SW 1271 (cell line): ENCODE measurements around the gene RUNX1.

Source experiments
- DNase-seq, 2 experiments: peaks; one replicate each; lab custom pipeline; 2025; lab: John Stamatoyannopoulos, UW

The RUNX1 gene

DNA sequence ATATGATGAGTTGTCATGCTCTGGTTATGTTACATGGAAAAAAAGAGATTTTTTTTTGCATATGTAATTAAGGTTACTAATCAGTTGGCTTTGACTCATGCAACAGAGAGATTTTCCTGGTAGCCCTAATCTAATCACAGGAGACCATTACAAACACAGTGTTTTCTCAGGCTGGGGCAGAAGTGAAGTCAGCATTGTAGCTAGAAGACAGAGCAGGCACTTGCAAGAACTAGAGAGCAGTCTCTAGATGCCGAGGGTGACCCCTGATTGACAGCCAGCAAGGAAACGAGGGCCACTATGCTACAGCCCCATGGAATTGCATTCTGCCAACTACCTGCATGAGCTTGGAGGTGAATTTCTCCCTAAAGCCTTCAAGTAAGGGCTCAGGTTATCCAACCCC lies 151.3 kb downstream of the RUNX1 start:
- DNase-seq: no peak

DNA sequence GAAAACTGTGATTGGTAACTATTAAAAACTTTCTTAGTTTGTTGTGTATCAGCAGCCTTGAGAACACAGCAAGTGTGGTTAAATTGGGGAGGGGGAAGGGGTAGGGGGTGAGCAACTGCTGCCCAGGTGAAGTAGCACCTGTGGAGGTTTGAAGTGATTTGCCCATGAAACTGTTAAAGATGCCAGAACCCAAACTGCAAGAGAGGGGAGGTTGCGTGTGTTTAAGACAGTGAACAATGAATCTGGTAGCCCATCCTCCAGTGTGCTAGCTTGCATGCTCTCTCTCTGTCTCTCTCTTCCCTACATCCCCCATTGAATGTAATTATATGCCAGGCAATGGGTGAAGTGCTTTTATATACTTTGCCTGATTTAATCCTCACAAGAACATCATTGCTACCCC lies 154.7 kb downstream of the RUNX1 start:
- DNase-seq: no peak

DNA sequence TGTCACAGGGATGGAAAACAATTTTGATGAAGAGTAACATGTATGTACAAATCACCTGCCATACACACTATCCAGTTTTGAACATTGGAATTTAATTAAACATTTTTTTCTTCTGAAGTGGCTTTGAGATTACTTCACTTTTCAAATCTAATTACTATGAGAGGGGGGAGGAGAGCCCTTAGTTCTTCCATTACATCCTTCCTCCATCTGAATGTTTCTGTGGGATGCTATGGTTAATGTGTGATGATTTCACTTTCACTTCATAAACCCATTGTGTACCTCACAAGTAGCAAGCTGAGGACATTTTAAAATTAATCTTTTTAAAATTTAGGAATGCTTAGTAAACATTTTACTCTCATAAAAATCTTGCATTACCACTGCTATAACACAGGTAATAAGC lies 156.9 kb downstream of the RUNX1 start:
- DNase-seq: no peak

DNA sequence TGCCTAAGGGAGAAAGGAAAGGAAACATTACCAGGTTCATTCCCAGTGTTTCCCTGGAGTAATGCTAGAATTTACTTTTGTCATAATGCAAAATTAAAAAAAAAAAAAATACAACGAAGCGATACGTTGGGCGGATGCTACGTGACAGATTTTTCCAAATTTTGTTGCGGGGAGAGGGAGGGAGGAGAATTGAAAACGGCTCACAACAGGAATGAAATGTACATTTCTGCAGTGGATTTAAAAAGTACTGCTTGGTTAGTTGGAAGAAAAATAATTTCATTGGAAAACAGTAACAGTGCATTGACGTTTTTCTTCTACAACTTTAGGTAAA lies 157.5 kb downstream of the RUNX1 start:
- no peak for DNase-seq

DNA sequence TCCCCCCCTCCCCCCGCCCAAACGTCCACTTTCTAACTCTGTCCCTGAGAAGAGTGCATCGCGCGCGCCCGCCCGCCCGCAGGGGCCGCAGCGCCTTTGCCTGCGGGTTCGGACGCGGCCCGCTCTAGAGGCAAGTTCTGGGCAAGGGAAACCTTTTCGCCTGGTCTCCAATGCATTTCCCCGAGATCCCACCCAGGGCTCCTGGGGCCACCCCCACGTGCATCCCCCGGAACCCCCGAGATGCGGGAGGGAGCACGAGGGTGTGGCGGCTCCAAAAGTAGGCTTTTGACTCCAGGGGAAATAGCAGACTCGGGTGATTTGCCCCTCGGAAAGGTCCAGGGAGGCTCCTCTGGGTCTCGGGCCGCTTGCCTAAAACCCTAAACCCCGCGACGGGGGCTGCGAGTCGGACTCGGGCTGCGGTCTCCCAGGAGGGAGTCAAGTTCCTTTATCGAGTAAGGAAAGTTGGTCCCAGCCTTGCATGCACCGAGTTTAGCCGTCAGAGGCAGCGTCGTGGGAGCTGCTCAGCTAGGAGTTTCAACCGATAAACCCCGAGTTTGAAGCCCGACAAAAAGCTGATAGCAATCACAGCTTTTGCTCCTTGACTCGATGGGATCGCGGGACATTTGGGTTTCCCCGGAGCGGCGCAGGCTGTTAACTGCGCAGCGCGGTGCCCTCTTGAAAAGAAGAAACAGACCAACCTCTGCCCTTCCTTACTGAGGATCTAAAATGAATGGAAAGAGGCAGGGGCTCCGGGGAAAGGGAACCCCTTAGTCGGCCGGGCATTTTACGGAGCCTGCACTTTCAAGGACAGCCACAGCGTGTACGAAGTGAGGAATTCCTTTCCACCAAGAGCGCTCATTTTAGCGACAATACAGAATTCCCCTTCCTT lies 158.1 kb downstream of the RUNX1 start:
- DNase-seq: no peak

DNA sequence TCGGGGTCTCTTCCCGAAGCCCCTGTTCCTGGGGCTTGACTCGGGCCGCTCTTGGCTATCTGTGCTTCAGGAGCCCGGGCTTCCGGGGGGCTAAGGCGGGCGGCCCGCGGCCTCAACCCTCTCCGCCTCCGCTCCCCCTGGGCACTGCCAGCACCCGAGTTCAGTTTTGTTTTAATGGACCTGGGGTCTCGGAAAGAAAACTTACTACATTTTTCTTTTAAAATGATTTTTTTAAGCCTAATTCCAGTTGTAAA lies 158.7 kb downstream of the RUNX1 start:
- DNase-seq: no peak

DNA sequence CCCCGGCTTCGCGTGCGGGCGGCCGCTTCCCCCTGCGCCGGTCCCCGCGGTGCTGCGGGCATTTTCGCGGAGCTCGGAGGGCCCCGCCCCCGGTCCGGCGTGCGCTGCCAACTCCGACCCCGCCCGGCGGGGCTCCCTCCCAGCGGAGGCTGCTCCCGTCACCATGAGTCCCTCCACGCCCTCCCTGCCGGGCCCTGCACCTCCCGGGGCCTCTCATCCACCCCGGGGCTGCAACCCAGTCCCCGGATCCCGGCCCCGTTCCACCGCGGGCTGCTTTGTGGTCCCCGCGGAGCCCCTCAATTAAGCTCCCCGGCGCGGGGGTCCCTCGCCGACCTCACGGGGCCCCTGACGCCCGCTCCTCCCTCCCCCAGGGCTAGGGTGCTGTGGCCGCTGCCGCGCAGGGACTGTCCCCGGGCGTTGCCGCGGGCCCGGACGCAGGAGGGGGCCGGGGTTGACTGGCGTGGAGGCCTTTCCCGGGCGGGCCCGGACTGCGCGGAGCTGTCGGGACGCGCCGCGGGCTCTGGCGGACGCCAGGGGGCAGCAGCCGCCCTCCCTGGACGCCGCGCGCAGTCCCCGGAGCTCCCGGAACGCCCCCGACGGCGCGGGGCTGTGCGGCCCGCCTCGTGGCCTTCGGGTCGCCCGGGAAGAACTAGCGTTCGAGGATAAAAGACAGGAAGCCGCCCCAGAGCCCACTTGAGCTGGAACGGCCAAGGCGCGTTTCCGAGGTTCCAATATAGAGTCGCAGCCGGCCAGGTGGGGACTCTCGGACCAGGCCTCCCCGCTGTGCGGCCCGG lies 159.2 kb downstream of the RUNX1 start:
- peak in 1 of 2 experiments; percentile 34 for DNase-seq

DNA sequence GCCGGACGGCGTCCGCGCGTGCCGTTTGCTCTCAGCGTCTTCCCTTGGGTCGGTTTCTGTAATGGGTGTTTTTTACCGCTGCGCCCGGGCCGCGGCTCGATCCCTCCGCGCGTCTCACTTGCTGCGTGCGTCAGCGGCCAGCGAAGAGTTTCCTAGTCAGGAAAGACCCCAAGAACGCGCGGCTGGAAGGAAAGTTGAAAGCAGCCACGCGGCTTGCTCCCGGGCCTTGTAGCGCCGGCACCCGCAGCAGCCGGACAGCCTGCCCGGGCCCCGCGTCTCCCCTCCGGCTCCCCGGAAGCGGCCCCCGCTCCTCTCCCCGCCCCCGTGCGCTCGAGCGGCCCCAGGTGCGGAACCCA lies 159.8 kb downstream of the RUNX1 start:
- peak in 1 of 2 experiments; percentile 20 for DNase-seq

DNA sequence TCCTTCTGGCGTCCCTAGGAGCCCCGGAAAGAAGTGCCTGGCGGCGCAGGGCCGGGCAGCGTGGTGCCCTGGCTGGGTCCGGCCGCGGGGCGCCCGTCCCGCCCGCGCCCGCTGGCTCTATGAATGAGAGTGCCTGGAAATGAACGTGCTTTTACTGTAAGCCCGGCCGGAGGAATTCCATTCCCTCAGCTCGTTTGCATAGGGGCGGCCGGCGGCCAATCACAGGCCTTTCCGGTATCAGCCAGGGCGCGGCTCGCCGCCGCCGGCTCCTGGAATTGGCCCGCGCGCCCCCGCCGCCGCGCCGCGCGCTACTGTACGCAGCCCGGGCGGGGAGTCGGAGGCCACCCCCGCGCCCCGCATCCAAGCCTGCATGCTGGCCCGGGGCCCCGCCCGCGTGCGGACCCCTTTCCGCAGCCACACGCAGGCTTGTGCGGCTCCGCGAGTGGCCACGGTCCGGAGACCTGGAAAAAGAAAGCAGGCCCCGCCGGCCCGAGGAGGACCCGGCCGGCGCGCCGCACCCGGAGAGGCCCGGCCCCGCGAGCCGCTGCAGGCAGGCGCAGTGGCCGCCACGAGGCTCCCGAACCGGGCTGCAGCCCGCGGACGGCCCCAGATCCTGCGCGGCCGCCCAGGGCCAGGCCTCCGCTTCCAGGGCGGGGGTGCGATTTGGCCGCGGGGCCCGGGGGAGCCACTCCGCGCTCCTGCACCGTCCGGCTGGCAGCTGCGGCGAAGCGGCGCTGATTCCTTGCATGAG lies 160.4 kb downstream of the RUNX1 start:
- DNase-seq: peak; percentile 59 to 81

DNA sequence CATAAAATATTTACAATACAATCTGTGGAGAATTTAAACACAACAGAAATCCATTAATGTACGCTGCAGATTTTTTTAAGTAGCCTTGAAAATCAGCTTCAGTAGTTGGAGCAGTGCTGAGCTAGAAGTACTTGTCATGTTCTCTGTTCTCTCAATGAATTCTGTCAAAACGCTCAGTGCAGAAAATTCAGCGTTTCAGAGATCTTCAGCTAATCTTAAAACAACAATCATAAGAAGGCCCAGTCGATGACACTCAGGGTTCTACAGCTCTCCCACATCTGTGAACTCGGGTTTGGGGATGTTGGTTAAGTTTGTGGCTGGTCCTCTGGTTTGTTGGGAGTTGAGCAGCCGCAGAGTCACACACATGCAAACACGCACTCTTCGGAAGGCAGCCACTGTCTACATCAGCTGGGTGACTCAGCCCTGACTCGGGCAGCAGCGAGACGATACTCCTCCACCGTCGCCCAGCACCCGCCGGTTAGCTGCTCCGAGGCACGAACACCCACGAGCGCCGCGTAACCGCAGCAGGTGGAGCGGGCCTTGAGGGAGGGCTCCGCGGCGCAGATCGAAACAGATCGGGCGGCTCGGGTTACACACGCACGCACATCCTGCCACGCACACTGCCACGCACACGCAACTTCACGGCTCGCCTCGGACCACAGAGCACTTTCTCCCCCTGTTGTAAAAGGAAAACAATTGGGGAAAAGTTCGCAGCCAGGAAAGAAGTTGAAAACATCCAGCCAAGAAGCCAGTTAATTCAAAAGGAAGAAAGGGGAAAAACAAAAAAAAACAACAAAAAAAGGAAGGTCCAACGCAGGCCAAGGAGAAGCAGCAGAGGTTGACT lies 161.2 kb downstream of the RUNX1 start:
- DNase-seq: peak; percentile 30 to 60

DNA sequence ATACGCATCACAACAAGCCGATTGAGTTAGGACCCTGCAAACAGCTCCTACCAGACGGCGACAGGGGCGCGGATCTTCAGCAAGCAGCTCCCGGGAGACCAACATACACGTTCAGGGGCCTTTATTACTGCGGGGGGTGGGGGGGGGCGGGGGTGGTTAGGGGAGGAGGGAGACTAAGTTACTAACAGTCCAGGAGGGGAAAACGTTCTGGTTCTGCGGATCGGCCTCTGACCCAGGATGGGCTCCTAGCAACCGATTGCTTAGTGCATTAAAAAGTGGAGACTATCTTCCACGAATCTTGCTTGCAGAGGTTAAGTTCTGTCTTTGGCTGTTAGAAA lies 162.0 kb downstream of the RUNX1 start:
- DNase-seq: peak in 1 of 2 experiments; percentile 41

DNA sequence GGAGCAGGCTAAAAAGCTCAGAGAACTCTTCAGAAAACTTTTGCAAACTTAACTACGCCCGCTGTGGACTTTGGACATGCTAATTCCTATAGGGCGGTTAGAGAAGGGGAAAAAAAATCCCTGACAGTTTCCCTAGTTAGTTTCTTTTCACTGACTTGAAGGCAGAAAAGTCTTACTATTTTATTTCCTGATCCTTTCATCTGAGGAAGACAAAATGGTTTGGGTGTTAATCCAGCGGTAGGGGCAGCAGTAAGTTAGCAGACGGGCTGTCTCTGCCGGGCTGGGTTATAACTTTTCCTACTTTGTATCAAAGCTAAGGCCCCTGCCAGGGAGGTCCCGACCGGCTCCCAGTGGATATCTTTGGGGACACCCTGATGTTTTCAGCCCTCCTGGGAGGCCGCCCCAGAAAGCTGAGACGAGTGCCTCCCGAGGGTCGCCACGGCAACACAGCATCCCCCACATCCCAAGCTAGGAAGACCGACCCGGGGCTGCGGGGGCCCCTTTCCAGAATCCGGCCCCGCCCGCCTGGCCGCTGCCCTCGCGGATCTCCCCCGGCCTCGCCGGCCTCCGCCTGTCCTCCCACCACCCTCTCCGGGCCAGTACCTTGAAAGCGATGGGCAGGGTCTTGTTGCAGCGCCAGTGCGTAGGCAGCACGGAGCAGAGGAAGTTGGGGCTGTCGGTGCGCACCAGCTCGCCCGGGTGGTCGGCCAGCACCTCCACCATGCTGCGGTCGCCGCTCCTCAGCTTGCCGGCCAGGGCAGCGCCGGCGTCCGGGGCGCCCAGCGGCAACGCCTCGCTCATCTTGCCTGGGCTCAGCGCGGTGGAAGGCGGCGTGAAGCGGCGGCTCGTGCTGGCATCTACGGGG lies 162.6 kb downstream of the RUNX1 start:
- no peak for DNase-seq

DNA sequence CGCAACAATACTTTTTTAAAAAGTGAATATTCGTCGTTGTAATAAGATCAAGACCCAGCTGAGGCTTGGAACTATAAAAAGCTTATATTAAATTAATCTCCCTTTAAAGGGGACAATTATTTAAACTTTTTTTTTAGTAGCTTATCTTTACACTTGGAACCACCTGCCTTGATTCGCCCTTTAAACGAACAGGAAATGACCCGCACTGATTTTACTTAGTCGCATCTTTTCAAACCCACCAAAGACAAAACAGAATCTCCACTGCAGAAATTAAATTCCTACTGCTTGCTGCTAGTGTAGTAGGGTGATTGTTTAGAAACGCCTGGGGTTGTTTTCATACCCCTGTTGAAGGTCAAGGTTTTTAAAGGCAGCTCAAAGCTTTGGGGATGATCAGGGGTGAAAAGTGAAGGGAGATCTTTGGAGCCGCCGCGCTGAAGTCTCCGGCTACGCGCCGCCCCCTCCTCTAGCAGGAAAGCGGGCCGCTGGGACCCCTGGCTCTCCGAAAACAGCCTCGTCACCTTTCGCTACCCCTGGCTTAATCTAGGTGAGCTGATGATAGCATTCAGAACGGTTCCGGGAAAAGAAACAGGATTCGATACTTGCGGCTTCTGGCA lies 163.4 kb downstream of the RUNX1 start:
- DNase-seq: peak in 1 of 2 experiments; percentile 32

DNA sequence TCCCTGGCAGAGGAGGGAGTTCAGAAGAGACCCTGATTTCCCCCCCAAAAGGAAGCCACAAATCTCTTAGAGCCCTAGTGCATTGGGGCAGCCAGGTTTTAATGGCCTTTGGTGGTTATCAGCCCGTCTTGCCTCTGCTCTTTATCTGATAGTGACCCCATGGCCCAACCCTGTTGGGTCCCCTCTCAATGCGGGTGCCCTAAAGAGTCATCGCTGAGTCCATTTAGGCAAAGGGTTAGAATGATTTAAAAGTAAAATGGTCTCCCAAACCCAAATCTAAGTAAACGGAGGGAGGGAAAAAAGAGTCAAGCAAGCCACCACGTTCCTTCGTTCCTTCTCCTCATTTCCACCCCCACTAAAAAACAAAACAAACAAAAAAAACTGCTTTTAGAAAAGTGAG lies 164.0 kb downstream of the RUNX1 start:
- peak in 1 of 2 experiments; percentile 20 for DNase-seq

DNA sequence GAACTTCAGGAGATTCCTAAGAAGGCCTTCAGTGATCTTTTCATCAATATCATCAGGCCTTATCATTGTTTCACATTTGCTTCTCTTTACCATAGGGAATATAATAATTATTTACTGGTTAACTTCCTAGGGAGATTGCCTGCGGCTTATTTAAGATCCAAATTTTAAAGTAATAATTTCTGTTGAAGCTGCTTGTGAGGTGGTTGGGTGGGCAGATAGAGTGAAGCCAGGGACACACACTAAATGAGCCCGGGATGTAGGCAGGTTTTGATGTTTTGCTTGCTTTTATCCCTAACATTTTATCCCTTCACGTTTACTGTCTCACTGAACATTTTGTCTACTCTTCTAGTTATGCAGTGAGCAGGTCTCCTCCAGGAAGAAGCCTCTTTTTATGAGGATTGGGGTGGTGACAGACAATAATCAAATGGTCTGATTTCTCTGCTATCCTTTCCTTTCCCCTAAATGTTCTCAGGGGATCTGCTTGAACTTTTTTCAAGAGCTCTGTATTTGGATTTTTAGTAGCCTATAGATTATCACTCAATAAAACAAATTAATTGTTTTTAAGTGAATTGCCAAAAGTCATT lies 164.7 kb downstream of the RUNX1 start:
- peak in 1 of 2 experiments; percentile 18 for DNase-seq

DNA sequence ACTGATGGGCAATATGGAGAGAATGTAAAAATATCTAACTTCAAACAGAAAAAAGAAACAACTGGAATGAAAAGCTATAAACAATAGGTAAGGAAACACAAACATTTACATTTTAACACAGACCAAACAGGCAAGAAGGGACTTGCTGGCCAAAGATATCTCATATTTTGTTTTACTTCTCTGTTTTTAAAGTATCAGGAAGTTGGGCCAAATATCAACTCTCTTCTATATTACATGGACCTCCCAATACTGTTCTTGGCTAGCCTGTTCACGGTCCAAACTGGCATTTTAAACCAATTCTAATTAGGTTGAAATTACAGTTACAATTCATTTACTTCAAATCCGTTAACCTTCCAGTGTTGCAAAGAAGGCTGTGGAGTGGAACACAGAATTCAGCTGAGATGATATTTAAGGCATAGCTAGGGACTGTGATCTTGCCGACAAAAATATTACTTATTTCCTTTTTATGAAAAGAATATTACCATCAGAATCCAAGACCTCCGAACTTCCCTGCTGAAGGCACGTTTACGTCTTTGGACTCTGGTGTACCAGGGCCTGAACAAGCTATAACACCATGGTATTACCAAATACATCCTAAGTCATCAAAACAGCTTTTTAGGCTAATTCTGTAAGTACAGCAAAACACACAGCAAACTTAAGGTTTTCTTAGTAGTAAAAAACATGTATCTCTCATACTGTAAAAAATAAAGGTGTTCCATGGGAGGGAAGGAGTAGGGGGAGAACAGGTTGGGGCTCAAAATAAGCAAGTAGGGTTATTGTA lies 165.4 kb downstream of the RUNX1 start:
- DNase-seq: peak in 1 of 2 experiments; percentile 26

DNA sequence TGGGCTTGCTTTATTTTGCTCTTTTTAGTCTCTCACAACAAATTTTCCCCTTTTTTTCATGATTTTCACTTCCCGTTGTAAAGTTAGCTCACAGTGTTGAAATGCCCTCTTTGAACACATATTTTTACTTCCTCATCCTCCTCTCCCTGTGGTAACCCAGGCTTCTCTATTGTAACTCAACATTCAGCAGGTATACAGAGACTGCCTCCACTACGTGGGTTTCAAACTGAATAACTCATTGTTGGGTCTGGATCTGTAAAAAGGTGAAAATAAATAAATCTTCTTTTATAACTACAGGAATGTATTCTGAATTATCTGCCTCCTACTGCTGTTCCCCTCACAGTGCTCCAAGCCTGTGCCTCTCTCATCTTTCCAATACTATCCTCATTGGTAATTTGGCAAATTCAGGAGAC lies 166.4 kb downstream of the RUNX1 start:
- DNase-seq: no peak

DNA sequence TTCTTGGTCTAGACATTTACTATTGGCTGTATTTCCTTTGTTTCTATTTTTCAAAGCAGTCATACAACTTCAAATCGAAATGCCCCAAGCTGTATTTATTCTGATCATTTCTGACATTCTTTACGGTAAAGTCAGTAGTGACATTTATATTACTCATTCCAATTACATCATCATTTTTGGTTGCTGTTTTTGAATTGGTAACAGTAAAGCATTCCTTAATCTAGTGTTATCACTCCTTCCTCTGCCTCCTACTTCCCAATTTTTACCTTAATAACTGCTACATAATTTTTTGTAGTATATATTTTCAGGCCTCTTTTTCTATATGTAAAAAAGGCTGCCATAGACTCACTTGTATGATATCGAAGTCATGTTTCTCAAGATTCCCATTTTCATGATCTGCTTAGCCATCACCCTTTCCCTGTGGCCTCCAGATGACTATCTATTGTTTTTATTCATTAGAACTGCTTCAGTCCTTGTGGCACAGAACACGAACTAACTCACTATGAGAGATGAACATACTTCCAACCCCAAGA lies 167.2 kb downstream of the RUNX1 start:
- DNase-seq: peak; percentile 31 to 84

DNA sequence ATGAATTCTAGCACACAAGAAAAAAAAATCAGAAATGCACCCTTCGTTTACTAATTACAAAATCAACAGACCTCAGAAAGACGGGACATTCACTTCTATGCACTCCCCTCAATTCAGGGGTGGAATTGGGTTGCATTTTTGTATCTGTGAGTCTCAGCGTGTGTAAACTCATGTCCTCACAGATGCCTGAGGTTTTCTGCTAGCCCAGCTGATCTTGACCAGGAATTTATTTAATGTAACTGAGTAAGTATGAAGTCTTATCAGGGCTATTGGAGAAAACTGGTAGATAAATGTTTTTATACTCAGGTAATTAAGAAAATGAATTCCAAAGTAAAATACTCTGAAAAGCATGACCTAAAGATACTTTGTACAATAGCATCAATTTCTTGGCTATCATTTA lies 167.7 kb downstream of the RUNX1 start:
- DNase-seq: peak in 1 of 2 experiments; percentile 54
